HepG2 (cell line): ENCODE measurements around the gene ADH5. TPM values are rescaled to one million over a fixed set of nuclear protein-coding genes. Genes with fewer than 3 reads are reported as not detected.

Experiments used
- IRX3 ChIP-seq: sonication (generic); formaldehyde crosslinking; IDR thresholded peaks from 2 replicates; pipeline ENCODE4 v1.8.1; 2023; ENCODE audit warnings: mild to moderate bottlenecking, low read depth, missing genetic modification reagents, borderline replicate concordance
- MEIS1 ChIP-seq: sonication (generic); formaldehyde crosslinking; IDR thresholded peaks from 2 replicates; pipeline ENCODE4 v1.9.0; 2021; ENCODE audit warnings: mild to moderate bottlenecking, missing genetic modification reagents, moderate library complexity, borderline replicate concordance
- PHF8 ChIP-seq: sonication (generic); formaldehyde crosslinking; IDR thresholded peaks from 2 replicates; pipeline ENCODE4 v1.5.0; 2020; ENCODE audit warnings: missing genetic modification reagents
- PLRG1 ChIP-seq: fragments of 450-650 bp; conservative IDR thresholded peaks from 2 replicates; pipeline ENCODE4 v1.6.1; 2016
- SNAPC4 ChIP-seq: sonication (generic); formaldehyde crosslinking; IDR thresholded peaks from 2 replicates; pipeline ENCODE4 v1.4.0; 2020; ENCODE audit warnings: mild to moderate bottlenecking, missing genetic modification reagents
- SP1 ChIP-seq, 2 experiments: fragments of 450-650 bp in 1 of 2; sonication (generic) in 1 of 2; formaldehyde crosslinking in 1 of 2; IDR thresholded peaks; 2 replicates each; pipeline versions ENCODE4 v1.4.0 to v1.6.1; 2016 to 2020; ENCODE audit warnings: missing genetic modification reagents in 1 of 2
- ZHX2 ChIP-seq, 2 experiments: sonication (generic) in 1 of 2; formaldehyde crosslinking in 1 of 2; IDR thresholded peaks; 2 replicates each; pipeline versions ENCODE4 v1.6.1 to v1.9.0; 2014 to 2022; ENCODE audit warnings: antibody characterized with exemption in 1 of 2, borderline replicate concordance in 1 of 2, inconsistent platforms in 1 of 2, low read depth in 1 of 2, missing genetic modification reagents in 1 of 2
- ZMAT3 ChIP-seq: sonication (generic); formaldehyde crosslinking; conservative IDR thresholded peaks from 2 replicates; pipeline ENCODE4 v1.7.0; 2021; ENCODE audit warnings: missing genetic modification reagents
- ZNF20 ChIP-seq: sonication (generic); formaldehyde crosslinking; IDR thresholded peaks from 2 replicates; pipeline ENCODE4 v1.4.0; 2020; ENCODE audit warnings: mild to moderate bottlenecking, moderate library complexity, missing genetic modification reagents
- ZNF44 ChIP-seq: sonication (generic); formaldehyde crosslinking; IDR thresholded peaks from 2 replicates; pipeline ENCODE4 v1.5.1; 2020; ENCODE audit warnings: mild to moderate bottlenecking, missing genetic modification reagents
- ZNF749 ChIP-seq: sonication (generic); formaldehyde crosslinking; IDR thresholded peaks from 2 replicates; pipeline ENCODE4 v1.8.0; 2022; ENCODE audit warnings: mild to moderate bottlenecking, missing genetic modification reagents, moderate library complexity, borderline replicate concordance
- ZNF879 ChIP-seq: sonication (generic); formaldehyde crosslinking; IDR thresholded peaks from 2 replicates; pipeline ENCODE4 v1.8.1; 2023; ENCODE audit warnings: missing genetic modification reagents
- polyA plus RNA-seq, 8 experiments: library from polyadenylated mRNA; depleted of rRNA in 3 of 8; stranded (reverse) in 7 of 8; unstranded in 1 of 8; fragments of >200 nt; fragmentation: Illumina TruSeq in 4 of 8; extraction: Trizol in 4 of 8; gene quantifications; 2 replicates each; pipeline versions ENCODE4 v1.2.1 to v1.2.3, GENCODE V29; 2011 to 2016; ENCODE audit warnings: low read depth in 4 of 8, missing spikeins in 1 of 8, mixed read lengths in 1 of 8; ENCODE audit not compliant: insufficient read depth in 1 of 8
- total RNA-seq, 5 experiments: library from RNA; depleted of rRNA; stranded (reverse); fragments of >200 nt; fragmentation: Illumina TruSeq; extraction: Trizol; gene quantifications; 2 replicates each; pipeline ENCODE4 v1.2.3, GENCODE V29; 2016; ENCODE audit warnings: low read depth in 1 of 5
- TF ChIP-seq, protein P1 (sequence below): sonication (generic); formaldehyde crosslinking; IDR thresholded peaks from 2 replicates; pipeline ENCODE4 v1.5.1; 2020; ENCODE audit warnings: missing genetic modification reagents, mild to moderate bottlenecking, borderline replicate concordance

Gene ADH5
- total and polyA plus RNA-seq, 2 of the 13 experiments (the other 11 are each of a cell fraction or from before 2014, with no cell fraction given), result 349 to 512 TPM

DNA sequence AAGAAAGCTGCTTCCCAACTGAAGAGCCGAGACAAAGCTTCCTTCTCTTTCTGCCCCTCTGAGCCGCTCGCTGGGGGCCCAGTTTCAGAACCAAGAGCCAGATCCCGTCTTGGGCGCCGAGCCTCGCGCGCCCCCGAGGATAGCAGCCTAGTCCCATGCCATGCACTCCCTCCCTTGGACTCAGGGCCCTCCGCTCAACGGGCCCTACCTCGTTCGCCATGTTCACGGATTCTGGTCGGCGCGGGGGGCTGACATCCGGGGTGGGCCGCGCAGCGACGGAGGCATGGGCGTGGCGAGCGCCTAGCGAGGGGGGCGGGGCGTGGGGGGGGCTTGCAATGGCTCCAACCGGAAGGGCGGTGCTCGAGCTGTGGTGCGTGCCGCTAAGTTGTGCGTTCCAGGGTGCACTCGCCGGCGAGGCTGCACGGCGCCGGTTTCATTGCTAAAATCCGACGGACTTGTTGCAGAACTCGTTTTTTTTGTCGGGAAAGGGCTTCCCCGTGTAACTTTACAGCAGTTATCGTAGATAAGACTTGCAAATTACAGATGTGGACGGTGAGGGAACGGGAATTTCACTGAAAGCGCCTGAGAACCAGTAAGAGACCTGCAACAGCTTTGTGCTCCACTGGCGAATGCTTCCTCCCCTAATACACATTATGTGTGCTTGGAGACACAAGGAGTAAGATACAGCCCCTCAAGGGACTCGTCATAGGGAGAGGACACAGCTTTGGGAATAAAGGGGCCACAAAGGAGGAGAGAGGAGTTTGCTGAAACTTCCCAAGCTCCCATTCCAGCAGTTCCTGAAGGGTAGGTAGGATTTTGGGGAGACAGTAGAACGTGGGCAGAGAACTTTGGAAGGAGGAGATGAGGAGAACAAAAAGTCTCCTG lies at the start of gene ADH5 (continued):
- TF ChIP-seq ZHX2 (IDR thresholded peaks at IDR 0.05; ENCODE audit: low read depth) (no peak), ZHX2 (CRISPR knock-in tag; IDR thresholded peaks at IDR 0.05; ENCODE audit: borderline replicate concordance) (no peak), PLRG1 (no peak), PHF8 (peak; percentile 78), ZMAT3 (0 out of 2 replicates have a peak, but pooled peaks have one; percentile 31), ZNF44 (no peak), ZNF20 (CRISPR knock-in tag) (no peak), IRX3 (CRISPR knock-in tag) (peak; percentile 94; the same call in 1 of the 2 replicates), SP1 (IDR thresholded peaks at IDR 0.05) (no peak), SP1 (CRISPR knock-in tag; IDR thresholded peaks at IDR 0.05) (peak; percentile 87), ZNF749 (0 out of 2 replicates have a peak, but pooled peaks have one; percentile 42), ZNF879 (CRISPR knock-in tag) (no peak), SNAPC4 (no peak), MEIS1 (peak; percentile 81; the same call in 1 of the 2 replicates)
- TF ChIP-seq, protein P1, sequence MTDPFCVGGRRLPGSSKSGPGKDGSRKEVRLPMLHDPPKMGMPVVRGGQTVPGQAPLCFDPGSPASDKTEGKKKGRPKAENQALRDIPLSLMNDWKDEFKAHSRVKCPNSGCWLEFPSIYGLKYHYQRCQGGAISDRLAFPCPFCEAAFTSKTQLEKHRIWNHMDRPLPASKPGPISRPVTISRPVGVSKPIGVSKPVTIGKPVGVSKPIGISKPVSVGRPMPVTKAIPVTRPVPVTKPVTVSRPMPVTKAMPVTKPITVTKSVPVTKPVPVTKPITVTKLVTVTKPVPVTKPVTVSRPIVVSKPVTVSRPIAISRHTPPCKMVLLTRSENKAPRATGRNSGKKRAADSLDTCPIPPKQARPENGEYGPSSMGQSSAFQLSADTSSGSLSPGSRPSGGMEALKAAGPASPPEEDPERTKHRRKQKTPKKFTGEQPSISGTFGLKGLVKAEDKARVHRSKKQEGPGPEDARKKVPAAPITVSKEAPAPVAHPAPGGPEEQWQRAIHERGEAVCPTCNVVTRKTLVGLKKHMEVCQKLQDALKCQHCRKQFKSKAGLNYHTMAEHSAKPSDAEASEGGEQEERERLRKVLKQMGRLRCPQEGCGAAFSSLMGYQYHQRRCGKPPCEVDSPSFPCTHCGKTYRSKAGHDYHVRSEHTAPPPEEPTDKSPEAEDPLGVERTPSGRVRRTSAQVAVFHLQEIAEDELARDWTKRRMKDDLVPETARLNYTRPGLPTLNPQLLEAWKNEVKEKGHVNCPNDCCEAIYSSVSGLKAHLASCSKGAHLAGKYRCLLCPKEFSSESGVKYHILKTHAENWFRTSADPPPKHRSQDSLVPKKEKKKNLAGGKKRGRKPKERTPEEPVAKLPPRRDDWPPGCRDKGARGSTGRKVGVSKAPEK (CRISPR knock-in tag), result no peak
